GM19395 (cell line): ENCODE results near the gene CTPS1.
A peak's percentile ranks its signal among the peaks of the same experiment; 100 is the strongest.

Source experiments
- ATAC-seq: cut with Tn5 transposase; IDR thresholded peaks from one replicate; pipeline ENCODE4 v1.9.1; 2021; ENCODE audit warnings: mild to moderate bottlenecking, moderate library complexity; ENCODE audit not compliant: unreplicated experiment

CTPS1 gene

DNA sequence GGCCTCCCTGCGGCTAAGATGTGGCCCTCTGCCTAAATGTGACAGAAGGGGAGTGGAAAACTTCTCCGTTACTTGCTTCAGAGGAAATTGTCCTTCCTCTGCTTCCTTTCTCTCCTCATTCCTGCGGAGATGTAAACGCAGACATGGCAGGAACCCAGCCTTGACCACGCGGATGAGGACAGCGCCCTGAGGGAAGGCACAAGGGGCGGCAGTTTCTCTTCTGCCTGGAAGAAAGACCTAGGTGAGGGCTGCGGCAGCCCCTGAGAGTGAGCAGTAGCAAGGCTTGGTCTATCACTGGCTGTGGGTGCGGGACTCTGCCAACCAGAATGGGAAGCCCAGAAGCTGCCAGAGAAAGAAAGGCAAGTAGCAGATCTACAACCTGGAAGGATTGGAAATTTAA lies 14.0 kb upstream of the CTPS1 start:
- no peak for ATAC-seq

DNA sequence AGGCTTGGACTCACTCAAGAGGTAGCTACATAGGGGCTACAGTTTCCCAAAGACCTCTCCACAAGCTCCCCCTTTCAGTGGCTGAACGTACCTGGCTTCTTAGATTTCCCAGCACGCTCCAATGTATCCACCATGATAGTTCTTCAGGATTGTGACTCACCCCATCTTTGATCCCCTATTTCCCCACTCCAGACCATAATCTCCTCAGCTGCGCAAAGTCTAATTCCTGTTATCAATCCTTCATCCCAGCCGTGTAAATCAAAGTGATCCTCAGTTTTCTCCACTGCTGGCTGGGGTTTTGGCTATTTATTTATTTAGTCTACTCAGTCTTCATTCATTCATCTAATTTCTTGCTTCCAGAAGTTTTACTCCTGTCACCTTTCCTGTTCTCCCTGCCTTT lies 13.1 kb upstream of the CTPS1 start:
- ATAC-seq, result no peak

DNA sequence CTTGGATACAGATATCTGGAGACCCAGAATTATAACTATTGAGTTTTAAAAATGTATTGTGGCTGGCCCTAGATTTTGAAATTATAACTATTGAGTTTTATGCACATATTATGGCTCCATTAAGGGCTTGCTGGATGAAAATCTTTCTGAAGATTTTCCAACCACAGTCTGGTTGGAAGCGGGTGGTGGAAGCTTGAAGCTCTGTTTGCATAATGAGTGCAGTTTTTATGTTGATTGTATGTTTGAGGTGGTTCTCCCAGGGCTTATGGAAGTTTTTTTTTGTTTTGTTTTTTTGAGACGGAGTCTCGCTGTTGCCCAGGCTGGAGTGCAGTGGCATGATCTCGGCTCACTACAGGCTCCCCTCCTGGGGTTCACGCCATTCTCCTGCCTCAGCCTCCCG lies 10.1 kb upstream of the CTPS1 start:
- ATAC-seq, result no peak

DNA sequence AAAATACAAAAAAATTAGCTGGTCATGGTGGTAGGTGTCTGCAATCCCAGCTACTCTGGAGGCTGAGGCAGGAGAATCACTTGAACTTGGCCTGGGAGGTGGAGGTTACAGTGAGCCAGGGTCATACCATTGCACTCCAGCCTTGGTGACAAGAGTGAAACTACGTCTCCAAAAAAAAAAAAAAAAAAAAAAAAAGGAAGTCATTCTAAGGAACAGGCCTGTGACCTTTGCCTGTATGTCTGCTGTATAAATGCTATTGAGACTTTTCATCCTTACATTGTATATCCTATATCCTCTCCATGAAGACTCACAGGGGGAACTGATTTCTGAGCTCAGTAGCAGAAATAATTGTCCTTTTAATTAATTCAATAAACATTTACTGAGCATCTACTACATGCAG lies 7.5 kb upstream of the CTPS1 start:
- ATAC-seq, result no peak

DNA sequence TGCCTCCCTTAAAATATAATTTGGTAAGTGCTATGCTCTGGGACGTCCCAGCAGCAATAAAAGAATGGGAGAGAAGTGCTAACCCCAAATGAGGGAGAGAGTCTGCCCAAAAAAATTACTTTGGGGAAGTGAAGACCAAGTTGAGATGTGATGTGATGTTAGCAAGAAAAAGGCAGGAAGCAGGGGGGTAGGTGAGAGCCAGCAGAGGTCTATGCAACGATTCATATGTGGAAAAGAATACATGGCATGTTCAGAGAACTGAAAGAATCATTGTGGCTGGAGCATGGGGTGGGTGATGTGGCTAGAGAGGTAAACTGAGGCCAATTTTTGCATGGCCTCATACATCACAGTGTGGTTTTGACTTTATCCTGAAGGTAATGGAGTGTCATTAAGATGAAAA lies 5.6 kb upstream of the CTPS1 start:
- no peak for ATAC-seq

DNA sequence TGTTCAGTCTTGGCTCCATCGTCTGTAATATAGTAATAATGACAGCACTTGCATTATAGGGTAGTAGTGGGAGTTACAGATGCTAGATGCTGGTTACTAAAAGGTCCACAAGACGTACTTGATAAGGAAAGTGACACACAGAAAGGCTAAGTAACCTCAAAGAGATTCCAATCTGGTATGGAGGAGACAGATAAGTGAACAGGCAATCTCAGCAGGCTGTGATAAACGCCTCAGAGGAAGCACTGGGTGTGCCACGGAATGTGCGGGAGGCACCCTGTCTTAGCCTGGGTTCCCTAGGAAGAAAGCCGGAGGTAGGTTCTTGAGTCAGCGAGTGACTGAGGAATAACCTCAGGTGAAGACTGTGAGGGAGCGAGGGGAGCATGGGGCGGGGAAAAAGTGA lies 4.6 kb upstream of the CTPS1 start:
- no peak for ATAC-seq

DNA sequence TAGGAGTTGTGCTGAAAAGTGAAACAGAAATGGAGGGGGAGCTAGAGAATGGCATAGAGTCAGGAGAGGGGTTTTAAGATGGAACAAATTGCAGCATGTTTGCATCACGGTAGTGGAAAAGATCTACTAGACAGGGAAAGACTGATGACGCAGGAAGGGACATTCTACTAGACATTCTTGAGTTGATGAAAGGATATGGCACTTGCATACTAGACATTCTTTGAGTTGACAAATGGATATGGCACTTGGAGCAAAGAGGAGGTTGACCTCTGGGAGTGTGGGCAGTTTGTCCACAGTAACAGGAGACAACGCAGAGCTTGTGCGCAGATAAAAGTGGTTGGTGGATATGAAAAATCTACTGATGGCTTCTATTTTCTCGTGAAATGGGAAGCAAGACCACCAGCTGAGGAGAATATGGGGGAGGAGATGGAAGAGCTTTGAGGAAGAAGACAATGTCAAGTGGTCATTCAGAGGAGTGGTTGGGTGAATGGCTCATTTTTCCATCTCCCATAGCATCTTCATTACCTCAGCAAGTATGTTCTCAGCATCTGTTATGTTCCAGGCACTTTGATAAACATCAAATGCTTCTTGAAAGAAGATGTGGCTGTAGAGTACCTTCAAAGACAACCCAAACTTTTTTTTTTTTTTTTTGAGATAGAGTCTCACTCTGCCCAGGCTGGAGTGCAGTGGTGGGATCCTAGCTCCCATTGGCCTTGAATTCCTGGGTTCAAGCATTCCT lies 2.4 kb upstream of the CTPS1 start:
- ATAC-seq, result no peak

DNA sequence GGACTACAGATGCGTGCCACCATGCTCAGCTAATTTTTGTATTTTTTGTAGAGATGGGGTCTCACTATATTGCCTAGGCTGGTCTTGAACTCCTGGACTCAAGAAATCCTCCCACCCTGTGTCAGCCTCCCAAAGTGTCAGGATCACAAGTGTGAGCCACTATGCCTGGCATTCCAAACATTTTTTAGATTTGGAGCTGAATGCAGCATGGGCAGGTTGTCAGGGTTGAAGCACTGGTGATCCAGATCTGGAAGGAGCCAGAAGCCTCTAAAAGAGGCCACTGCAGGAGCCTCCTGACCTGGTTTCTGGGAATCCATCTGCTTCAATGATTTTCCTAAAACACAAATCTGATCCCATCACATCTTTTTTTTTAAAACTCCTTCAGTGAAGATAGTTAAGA lies 1.8 kb upstream of the CTPS1 start:
- ATAC-seq, result no peak

DNA sequence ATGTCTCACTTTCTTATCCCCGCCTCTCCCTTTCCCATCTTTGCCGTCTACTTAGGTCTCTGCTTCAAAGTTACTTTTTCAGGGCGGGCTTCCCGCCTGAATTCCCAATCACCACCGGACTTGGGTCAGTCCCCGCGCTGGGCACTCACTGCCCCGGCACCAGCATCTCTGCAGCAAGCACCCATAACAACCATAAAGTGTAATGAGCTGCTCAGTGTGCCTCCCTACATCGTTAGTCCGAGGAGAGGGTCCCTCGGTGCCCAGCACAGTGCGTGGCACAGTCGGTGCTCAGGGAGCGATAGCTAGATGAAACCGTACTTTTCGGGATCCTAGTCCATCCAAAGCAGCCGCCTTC lies 633 bp upstream of the CTPS1 start:
- no peak for ATAC-seq

DNA sequence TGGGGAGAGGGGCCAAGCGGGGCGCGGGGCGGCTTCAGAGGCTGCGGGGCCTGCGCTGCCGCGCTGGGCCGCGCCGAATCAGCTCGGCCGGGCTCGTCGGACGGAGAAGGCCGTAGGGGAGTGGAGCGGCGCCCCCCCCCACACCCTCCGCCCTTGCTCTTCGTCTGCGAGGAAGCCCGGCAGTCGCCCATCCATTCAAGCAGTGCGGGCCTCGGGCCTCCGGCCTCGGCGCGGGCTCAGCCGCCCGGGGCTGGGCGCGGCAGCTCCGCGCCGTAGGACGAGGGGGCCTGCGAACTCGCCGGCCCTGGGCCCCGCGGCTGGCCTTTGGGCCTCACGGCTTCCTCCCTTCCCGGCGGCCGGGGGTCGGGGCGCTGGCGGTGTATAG lies 564 bp downstream of the CTPS1 start:
- peak; percentile 28 for ATAC-seq

DNA sequence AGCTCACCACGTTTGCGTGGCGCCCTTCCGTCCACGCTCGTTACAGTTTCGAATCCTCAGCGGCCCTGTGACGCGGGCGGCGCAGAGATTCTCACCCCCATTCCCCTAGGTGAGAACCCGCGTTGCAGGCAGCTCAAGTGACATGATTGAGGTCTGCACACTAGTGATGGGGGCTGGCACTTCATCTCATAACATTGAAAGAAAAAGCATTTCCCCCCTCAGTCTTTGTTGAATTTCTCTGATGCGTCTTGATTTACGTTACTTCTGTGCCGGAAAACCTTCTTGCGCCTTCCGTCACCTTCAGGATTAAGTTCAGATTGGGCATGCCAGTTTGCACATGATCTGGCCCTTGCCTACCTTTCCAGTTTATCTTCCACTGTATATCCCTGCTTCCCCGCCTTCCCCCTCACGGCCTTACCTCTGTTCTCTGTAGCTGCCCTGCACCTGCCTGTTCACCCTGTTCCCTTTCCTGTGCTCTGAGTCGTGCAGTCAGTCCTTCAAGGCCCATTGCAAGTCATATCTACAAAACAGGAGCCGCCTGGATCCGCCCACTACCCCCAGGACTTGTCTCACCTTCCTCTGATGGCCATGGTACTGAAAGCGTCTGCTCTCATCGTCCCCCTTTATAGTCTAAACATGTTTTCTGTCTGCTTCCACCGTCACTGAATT lies 1.1 kb downstream of the CTPS1 start:
- peak; percentile 9 for ATAC-seq

DNA sequence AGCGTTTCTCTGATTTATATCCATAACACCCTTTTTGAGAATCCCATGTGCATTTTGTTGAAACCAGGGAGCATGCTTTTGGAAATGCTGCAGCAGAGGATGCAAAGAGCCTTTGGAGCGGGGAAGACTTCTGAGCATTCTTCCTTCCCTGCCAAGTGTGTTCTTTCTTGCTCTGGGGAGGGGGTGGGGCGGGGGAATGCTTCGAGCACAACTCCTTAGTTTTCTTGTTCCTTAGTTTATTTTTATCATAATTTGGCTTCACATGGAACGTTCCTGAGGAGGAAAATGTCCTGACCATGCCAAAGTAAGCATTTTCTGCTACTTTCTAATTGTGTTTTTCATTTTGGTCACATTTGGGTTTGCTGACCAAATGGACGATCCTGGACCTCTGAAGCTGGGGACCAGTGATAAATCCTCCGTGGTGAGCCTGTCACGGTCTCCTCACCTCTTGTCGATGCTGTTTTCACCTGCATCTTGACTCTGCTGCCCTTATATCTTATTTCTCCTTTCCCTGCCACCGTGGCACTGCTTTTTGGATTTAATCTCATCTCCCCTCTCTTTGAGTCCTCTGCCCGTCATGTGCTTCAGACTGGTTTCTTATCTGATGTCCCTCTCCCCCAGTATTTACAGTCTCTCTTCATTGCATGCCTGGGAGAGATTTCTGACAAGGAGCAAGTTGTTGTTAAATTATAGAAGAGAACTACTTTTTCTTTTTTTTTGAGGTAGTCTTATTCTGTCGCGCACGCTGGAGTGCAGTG lies 2.4 kb downstream of the CTPS1 start:
- no peak for ATAC-seq

DNA sequence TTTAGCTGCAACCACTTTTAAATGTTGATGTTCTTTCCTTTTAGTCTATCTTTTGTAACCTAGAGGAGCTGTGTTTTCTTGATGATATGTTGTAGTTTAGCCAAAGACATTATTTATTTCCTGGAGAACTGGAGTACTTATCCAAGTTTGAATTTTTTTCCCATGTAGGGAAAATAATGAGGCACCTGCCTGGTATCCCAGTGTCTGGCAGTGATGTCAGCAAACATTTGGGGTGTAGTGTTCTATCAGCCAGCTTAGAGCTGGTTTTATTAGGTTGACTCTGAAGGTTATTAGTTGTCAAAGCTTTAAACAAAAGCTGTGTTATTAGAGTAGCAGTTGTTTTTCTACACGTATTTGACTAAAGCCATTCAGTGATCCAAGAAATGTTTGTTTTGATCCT lies 3.2 kb downstream of the CTPS1 start:
- no peak for ATAC-seq

DNA sequence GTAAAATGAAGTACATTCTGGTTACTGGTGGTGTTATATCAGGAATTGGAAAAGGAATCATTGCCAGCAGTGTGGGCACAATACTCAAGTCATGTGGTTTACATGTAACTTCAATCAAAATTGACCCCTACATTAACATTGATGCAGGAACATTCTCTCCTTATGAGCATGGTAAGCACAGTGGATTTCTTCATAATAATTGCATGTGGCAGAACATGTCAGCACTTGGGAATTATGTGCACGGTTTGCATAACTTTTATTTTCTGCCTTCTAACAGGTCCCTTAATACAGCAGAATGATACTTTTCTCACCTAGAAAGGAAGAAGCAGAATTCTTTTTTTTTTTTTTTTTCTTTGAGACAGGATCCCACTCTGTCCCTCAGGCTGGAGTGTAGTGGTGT lies 3.8 kb downstream of the CTPS1 start:
- ATAC-seq, result no peak

DNA sequence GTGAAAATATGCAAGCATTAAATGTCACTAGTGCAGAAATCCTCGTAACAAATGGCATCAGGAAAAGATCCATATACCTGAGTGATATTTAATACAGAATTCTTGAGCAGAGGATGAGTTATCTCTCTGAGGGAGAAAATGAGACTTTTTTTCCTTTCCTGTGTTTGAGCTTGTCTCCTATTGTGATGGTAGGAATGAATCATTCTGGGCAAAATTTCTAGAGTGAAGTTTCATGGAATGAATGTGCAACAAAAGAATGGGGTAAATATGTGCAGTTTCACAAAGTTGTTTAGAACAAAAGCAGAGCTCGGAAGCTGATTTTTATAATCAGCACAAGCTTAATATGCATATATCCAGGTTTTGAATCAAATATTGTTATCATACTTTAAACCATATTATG lies 4.6 kb downstream of the CTPS1 start:
- no peak for ATAC-seq

DNA sequence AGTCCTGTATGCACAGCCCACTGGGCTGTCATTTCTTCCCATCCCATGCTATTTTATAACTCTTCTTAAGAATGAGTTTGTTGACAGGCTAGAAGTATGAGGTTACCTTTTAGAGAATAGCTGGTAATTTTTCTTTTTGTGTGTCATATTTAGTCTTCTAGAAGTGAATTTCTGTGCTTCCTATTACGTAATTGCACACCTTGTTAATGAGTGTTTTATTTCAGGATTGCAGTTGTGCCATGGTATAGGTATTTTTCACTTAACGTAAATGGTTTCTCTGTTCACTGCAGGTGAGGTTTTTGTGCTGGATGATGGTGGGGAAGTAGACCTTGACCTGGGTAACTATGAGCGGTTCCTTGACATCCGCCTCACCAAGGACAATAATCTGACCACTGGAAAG lies 5.0 kb downstream of the CTPS1 start:
- ATAC-seq, result no peak

DNA sequence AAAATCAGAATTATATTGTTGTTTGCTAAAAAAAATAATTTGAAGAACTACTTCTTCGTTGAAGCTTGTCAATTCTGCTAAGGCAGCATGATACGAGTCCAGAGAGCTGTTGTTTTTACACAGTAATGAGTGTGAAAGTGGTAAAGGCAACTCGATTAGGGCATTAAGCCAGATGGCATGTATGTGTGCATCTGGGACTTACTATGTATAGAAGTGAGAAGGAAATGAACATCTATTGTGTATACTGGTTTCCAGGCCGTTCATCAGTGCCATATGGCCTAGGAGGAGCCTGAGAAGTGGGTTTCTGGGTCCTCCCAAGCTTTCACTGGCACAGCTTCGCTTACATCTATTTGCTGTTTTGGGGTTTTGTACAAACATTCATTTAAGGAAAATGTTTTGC lies 5.7 kb downstream of the CTPS1 start:
- no peak for ATAC-seq

DNA sequence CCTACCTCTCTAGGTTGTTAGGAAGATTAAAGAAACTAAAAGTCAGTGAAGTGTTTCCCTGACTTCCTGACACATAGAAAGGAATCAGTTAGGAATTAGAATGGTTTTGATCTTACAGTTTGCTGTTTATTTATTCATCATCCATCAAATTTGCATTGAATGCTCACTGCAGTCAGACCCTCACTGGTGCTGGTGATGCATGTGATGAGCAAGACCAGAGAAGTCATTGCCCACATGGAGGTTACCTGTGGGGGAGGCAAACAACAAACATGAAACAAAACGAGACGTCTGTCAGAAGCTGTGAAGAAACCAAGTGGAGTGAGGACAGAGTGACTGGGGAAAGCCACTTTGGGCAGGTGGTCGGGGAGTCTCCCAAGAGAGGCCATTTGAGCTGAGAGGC lies 6.4 kb downstream of the CTPS1 start:
- no peak for ATAC-seq

DNA sequence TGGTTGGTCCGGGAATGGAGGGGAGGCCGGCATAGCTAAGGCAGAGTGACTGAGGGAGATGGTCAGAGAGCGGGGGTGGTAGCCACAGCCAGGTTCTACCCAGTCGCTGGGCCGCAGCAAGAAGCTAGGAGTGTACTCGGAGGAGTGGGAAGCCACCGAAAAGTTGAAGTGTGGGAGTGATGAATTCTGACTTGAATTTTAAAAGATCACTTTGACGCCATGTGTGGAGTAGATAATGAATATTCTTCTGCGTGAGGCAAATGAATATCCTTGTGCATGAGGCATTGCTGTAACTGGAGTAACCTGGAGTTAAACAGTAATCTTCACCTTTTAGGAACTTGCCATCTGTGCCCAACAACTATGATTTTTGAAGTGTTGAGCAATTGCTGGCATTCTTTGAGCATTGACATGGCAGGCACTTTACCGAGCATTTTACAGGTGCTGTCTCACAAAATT lies 6.9 kb downstream of the CTPS1 start:
- ATAC-seq, result no peak

DNA sequence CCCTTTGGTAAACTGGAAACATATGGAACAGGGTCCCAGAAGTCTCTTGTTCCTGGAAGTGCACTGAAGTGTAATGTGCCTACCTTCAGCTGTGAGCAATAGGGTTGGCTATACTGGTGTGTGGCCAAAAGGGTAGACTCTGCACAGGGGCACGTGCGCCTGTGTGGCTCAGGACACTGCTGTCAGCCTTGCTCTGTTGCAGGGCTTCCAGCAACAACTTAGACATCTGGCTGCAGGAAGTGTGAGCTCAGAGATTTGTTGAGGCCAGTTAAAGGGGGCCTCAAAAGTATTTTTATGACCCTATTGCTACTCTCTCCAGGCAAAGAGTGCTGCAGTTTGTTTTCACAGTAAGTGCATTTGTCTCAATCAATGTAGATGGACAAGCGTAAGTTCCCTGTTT lies 7.5 kb downstream of the CTPS1 start:
- no peak for ATAC-seq

DNA sequence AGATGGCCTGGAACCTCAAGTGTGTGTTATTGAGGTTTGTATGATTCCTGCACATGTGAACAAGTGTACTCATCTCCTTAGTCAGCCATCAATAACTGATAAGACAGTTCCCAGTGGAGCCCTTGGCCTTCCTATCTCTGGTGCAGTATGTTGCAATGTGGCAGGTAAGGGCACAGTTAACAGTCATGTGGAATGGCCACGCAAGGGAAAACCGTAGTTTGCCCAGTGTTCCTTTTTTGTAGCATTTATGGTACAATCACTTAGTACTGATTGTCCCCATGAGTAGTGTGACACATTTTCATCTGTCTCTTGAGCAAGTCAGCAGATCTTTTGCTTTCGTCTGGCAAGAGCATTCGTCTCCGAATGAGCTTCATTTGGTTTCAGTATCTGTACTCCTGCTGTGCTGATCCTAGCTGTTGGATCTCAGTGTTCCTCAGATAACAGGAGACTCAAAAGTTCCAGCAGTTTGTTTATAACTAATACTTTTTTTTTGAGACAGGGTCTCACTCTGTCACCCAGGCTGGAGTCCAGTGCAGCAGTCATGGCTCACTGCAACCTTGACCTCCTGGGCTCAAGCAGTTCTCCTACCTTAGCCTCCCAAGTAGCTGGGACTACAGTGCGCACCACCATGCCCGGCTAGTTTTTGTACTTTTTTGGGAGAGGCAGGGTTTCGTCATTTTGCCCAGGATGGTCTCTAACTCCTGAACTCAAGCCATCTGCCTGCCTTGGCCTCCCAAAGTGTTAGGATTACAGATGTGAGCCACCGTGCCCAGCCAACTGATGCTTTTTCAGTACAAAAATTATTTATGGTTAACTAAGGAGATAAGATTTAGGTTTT lies 8.2 kb downstream of the CTPS1 start:
- ATAC-seq, result no peak
